K562 (cell line): ENCODE data around the gene B3GALT6. TPM values are rescaled to one million over a fixed set of nuclear protein-coding genes. Genes with fewer than 3 reads are reported as not detected.
A peak's percentile ranks its signal among the peaks of the same experiment; 100 is the strongest.

ENCODE experiments used
- ATF3 ChIP-seq, 2 experiments: fragments of 450-650 bp in 1 of 2; sonication (generic) in 1 of 2; formaldehyde crosslinking in 1 of 2; IDR thresholded peaks in 1 of 2; conservative IDR thresholded peaks in 1 of 2; 2 replicates each; pipeline versions ENCODE4 v1.6.1 to v1.8.1; 2016 to 2023; ENCODE audit warnings: mild to moderate bottlenecking in 2 of 2, moderate library complexity in 2 of 2, inconsistent platforms in 1 of 2, missing genetic modification reagents in 1 of 2
- ETS2 ChIP-seq: IDR thresholded peaks from 2 replicates; pipeline ENCODE4 v1.6.1; 2016; ENCODE audit warnings: borderline replicate concordance, missing genetic modification characterization, mild to moderate bottlenecking, moderate library complexity, missing compliant biosample characterization; ENCODE audit not compliant: poor library complexity, severe bottlenecking
- KLF13 ChIP-seq: fragments of 450-650 bp; IDR thresholded peaks from 2 replicates; pipeline ENCODE4 v1.6.1; 2016; ENCODE audit warnings: missing genetic modification characterization, low read depth, mild to moderate bottlenecking, missing compliant biosample characterization, moderate library complexity, borderline replicate concordance
- MEF2D ChIP-seq: conservative IDR thresholded peaks from 2 replicates; pipeline ENCODE4 v1.6.1; 2016; ENCODE audit warnings: low read depth, missing genetic modification characterization, missing compliant biosample characterization
- MTA2 ChIP-seq: fragments of 450-650 bp; IDR thresholded peaks from 2 replicates; pipeline ENCODE4 v1.6.1; 2016; ENCODE audit warnings: low read depth
- NFYB ChIP-seq: IDR thresholded peaks from 2 replicates; pipeline ENCODE4 v1.6.1; 2011; ENCODE audit warnings: mild to moderate bottlenecking, moderate library complexity; ENCODE audit not compliant: insufficient read length; ENCODE audit errors: extremely low read depth
- NONO ChIP-seq, 2 experiments: fragments of 200-400 bp in 1 of 2; fragments of 450-650 bp in 1 of 2; formaldehyde crosslinking in 1 of 2; IDR thresholded peaks; 2 replicates each; pipeline ENCODE4 v1.6.1; 2017; ENCODE audit warnings: low read depth in 2 of 2, mild to moderate bottlenecking in 2 of 2, moderate library complexity in 2 of 2, low read length in 1 of 2
- PRPF4 ChIP-seq: fragments of 200-400 bp; formaldehyde crosslinking; IDR thresholded peaks from one replicate; pipeline ENCODE4 v1.6.1; 2017; ENCODE audit warnings: low read length, low read depth, mild to moderate bottlenecking; ENCODE audit not compliant: insufficient read depth, poor library complexity, severe bottlenecking
- PTBP1 ChIP-seq: fragments of 200-400 bp; formaldehyde crosslinking; IDR thresholded peaks from 2 replicates; pipeline ENCODE4 v1.6.1; 2017; ENCODE audit warnings: low read depth, low read length
- TCF7 ChIP-seq: sonication (generic); IDR thresholded peaks from 2 replicates; pipeline ENCODE4 v1.6.1; 2016; ENCODE audit warnings: antibody characterized with exemption, borderline replicate concordance
- TEAD2 ChIP-seq: fragments of 450-650 bp; IDR thresholded peaks from 2 replicates; pipeline ENCODE4 v1.6.1; 2016; ENCODE audit warnings: missing genetic modification characterization, control low read depth, missing compliant biosample characterization
- TRIM24 ChIP-seq, 2 experiments: fragments of 450-650 bp; IDR thresholded peaks; 2 replicates each; pipeline ENCODE4 v1.6.1; 2016
- ZNF143 ChIP-seq: sonication (generic); formaldehyde crosslinking; IDR thresholded peaks from 2 replicates; pipeline ENCODE4 v1.9.0; 2022; ENCODE audit warnings: mild to moderate bottlenecking, missing genetic modification reagents
- ZSCAN32 ChIP-seq: fragments of 450-650 bp; formaldehyde crosslinking; IDR thresholded peaks from 2 replicates; pipeline ENCODE4 v1.4.0; 2020; ENCODE audit warnings: mild to moderate bottlenecking, moderate library complexity
- polyA plus RNA-seq, 8 experiments: library from polyadenylated mRNA; depleted of rRNA in 4 of 8; stranded (reverse) in 5 of 8; unstranded in 3 of 8; fragments of >200 nt; fragmentation: Nextera tagmentation in 2 of 8; fragmentation: Illumina TruSeq in 1 of 8; extraction: Ambion mirVana in 2 of 8; extraction: Trizol in 1 of 8; gene quantifications; 2 replicates each; pipeline versions ENCODE4 v1.2.1 to v1.2.3, GENCODE V29; 2011 to 2014; ENCODE audit warnings: inconsistent platforms in 1 of 8, missing spikeins in 1 of 8
- total RNA-seq, 7 experiments: library from RNA; depleted of rRNA in 6 of 7; stranded (reverse); fragments of >200 nt in 6 of 7; fragmentation: Illumina TruSeq in 2 of 7; extraction: Trizol in 2 of 7; gene quantifications; 2 replicates each; pipeline versions ENCODE4 v1.2.1 to v1.2.3, GENCODE V29; 2011 to 2021; ENCODE audit warnings: low replicate concordance in 1 of 7
- TF ChIP-seq, protein P1 (sequence below): fragments of 450-650 bp; IDR thresholded peaks from 2 replicates; pipeline ENCODE4 v1.6.1; 2016; ENCODE audit warnings: mild to moderate bottlenecking, moderate library complexity

Gene B3GALT6
- total and polyA plus RNA-seq, 9 of the 15 experiments (the other 6 are each of a cell fraction or from before 2014, with no cell fraction given), result 0.68 to 29.8 (median 9.9) TPM

GRCh38 chr1:1232208-1232795 is at the start of gene B3GALT6 (continued):
- TF ChIP-seq, protein P1, sequence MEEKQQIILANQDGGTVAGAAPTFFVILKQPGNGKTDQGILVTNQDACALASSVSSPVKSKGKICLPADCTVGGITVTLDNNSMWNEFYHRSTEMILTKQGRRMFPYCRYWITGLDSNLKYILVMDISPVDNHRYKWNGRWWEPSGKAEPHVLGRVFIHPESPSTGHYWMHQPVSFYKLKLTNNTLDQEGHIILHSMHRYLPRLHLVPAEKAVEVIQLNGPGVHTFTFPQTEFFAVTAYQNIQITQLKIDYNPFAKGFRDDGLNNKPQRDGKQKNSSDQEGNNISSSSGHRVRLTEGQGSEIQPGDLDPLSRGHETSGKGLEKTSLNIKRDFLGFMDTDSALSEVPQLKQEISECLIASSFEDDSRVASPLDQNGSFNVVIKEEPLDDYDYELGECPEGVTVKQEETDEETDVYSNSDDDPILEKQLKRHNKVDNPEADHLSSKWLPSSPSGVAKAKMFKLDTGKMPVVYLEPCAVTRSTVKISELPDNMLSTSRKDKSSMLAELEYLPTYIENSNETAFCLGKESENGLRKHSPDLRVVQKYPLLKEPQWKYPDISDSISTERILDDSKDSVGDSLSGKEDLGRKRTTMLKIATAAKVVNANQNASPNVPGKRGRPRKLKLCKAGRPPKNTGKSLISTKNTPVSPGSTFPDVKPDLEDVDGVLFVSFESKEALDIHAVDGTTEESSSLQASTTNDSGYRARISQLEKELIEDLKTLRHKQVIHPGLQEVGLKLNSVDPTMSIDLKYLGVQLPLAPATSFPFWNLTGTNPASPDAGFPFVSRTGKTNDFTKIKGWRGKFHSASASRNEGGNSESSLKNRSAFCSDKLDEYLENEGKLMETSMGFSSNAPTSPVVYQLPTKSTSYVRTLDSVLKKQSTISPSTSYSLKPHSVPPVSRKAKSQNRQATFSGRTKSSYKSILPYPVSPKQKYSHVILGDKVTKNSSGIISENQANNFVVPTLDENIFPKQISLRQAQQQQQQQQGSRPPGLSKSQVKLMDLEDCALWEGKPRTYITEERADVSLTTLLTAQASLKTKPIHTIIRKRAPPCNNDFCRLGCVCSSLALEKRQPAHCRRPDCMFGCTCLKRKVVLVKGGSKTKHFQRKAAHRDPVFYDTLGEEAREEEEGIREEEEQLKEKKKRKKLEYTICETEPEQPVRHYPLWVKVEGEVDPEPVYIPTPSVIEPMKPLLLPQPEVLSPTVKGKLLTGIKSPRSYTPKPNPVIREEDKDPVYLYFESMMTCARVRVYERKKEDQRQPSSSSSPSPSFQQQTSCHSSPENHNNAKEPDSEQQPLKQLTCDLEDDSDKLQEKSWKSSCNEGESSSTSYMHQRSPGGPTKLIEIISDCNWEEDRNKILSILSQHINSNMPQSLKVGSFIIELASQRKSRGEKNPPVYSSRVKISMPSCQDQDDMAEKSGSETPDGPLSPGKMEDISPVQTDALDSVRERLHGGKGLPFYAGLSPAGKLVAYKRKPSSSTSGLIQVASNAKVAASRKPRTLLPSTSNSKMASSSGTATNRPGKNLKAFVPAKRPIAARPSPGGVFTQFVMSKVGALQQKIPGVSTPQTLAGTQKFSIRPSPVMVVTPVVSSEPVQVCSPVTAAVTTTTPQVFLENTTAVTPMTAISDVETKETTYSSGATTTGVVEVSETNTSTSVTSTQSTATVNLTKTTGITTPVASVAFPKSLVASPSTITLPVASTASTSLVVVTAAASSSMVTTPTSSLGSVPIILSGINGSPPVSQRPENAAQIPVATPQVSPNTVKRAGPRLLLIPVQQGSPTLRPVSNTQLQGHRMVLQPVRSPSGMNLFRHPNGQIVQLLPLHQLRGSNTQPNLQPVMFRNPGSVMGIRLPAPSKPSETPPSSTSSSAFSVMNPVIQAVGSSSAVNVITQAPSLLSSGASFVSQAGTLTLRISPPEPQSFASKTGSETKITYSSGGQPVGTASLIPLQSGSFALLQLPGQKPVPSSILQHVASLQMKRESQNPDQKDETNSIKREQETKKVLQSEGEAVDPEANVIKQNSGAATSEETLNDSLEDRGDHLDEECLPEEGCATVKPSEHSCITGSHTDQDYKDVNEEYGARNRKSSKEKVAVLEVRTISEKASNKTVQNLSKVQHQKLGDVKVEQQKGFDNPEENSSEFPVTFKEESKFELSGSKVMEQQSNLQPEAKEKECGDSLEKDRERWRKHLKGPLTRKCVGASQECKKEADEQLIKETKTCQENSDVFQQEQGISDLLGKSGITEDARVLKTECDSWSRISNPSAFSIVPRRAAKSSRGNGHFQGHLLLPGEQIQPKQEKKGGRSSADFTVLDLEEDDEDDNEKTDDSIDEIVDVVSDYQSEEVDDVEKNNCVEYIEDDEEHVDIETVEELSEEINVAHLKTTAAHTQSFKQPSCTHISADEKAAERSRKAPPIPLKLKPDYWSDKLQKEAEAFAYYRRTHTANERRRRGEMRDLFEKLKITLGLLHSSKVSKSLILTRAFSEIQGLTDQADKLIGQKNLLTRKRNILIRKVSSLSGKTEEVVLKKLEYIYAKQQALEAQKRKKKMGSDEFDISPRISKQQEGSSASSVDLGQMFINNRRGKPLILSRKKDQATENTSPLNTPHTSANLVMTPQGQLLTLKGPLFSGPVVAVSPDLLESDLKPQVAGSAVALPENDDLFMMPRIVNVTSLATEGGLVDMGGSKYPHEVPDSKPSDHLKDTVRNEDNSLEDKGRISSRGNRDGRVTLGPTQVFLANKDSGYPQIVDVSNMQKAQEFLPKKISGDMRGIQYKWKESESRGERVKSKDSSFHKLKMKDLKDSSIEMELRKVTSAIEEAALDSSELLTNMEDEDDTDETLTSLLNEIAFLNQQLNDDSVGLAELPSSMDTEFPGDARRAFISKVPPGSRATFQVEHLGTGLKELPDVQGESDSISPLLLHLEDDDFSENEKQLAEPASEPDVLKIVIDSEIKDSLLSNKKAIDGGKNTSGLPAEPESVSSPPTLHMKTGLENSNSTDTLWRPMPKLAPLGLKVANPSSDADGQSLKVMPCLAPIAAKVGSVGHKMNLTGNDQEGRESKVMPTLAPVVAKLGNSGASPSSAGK, result peak; percentile 60; the same call in 1 of the 2 replicates
- no peak for TF ChIP-seq KLF13 (tag)
- no peak for TF ChIP-seq ZNF143
- no peak for TF ChIP-seq TCF7
- peak in 1 of 2 experiments; percentile 67; a peak in 1 of 4 replicates for TF ChIP-seq NONO (IDR thresholded peaks at IDR 0.05; ENCODE audit: low read depth in 2 of 2, low read length in 1 of 2)
- TF ChIP-seq ATF3 (IDR thresholded peaks at IDR 0.05), result no peak
- no peak for TF ChIP-seq ATF3 (CRISPR knock-in tag; conservative IDR thresholded peaks at IDR 0.05)
- TF ChIP-seq TEAD2 (tag), result no peak
- no peak for TF ChIP-seq PRPF4
- no peak for TF ChIP-seq ETS2 (tag)
- no peak for TF ChIP-seq TRIM24 (IDR thresholded peaks at IDR 0.05)
- no peak for TF ChIP-seq MTA2
- no peak for TF ChIP-seq ZSCAN32 (CRISPR knock-in tag)
- no peak for TF ChIP-seq NFYB
- TF ChIP-seq MEF2D (tag), result no peak
- TF ChIP-seq PTBP1, result no peak
